Thymus (tissue), 14 donors: Measurements from ENCODE around the gene TUB. TPM values are rescaled to one million over a fixed set of nuclear protein-coding genes. Genes with fewer than 3 reads are reported as not detected.

Experiments used
- DNase-seq, 9 donors: peaks; one replicate each; pipeline ENCODE4 v3.0.0-alpha.2; 2013; ENCODE audit warnings: low spot score in 9 of 9, low read depth in 6 of 9, missing footprints in 1 of 9
- H3K27ac ChIP-seq, 2 donors: one replicate each; pipeline ENCODE4 v1.5.1; 2013; ENCODE audit warnings: control low read depth in 1 of 2, low read depth in 1 of 2, low read length in 1 of 2, mild to moderate bottlenecking in 1 of 2, moderate library complexity in 1 of 2
- H3K27me3 ChIP-seq, 2 donors: one replicate each; pipeline ENCODE4 v1.5.1; 2013; ENCODE audit warnings: low read length in 1 of 2; ENCODE audit not compliant: control insufficient read depth in 2 of 2, insufficient read depth in 1 of 2
- H3K36me3 ChIP-seq, 2 donors: one replicate each; pipeline ENCODE4 v1.5.1; 2013; ENCODE audit warnings: low read length in 1 of 2, mild to moderate bottlenecking in 1 of 2, moderate library complexity in 1 of 2; ENCODE audit not compliant: control insufficient read depth in 2 of 2, insufficient read depth in 2 of 2
- H3K4me1 ChIP-seq, 2 donors: one replicate each; pipeline ENCODE4 v1.5.1; 2013; ENCODE audit warnings: low read length in 2 of 2; ENCODE audit not compliant: control insufficient read depth in 2 of 2, insufficient read depth in 2 of 2
- H3K4me3 ChIP-seq, 2 donors: one replicate each; pipeline ENCODE4 v1.5.1; 2013; ENCODE audit warnings: low read length in 2 of 2, control low read depth in 1 of 2, mild to moderate bottlenecking in 1 of 2
- H3K9me3 ChIP-seq, 2 donors: one replicate each; pipeline ENCODE4 v1.5.1; 2013; ENCODE audit warnings: low read length in 1 of 2, mild to moderate bottlenecking in 1 of 2; ENCODE audit not compliant: control insufficient read depth in 2 of 2, insufficient read depth in 1 of 2
- WGBS: extraction: QIAGEN DNeasy Blood & Tissue Kit; methylation state at CpG from one replicate; pipeline ENCODE4 v1.1.7; 2013; 5-methylcytosine and 5-hydroxymethylcytosine counted together
- long read RNA-seq, 10 donors: transcript quantifications; one replicate each; lab custom pipeline, GENCODE V29; 2026
- polyA plus RNA-seq: library from polyadenylated mRNA; stranded (reverse); fragments of 200-250 nt; gene quantifications from one replicate; pipeline ENCODE4 v1.2.3, GENCODE V29; 2013
- total RNA-seq: library from RNA; stranded (reverse); fragments of 120-200 nt; gene quantifications from one replicate; pipeline ENCODE4 v1.2.4, GENCODE V29; 2013
- donor health status: healthy.

Gene TUB, protein sequence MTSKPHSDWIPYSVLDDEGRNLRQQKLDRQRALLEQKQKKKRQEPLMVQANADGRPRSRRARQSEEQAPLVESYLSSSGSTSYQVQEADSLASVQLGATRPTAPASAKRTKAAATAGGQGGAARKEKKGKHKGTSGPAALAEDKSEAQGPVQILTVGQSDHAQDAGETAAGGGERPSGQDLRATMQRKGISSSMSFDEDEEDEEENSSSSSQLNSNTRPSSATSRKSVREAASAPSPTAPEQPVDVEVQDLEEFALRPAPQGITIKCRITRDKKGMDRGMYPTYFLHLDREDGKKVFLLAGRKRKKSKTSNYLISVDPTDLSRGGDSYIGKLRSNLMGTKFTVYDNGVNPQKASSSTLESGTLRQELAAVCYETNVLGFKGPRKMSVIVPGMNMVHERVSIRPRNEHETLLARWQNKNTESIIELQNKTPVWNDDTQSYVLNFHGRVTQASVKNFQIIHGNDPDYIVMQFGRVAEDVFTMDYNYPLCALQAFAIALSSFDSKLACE
- 2.5 TPM for total RNA-seq
- polyA plus RNA-seq, result 0.80 TPM
- long read RNA-seq, donor 1, result 0 reads
- long read RNA-seq, donor 2, result 0 reads
- long read RNA-seq, donor 3, partial matches to known transcripts, result 0 of 1 reads
- long read RNA-seq, donor 3, other reads (novel, unspliced or antisense), result 0 of 1 reads
- long read RNA-seq, donor 4, result 0 reads
- long read RNA-seq, donor 5, partial matches to known transcripts, result 0 of 1 reads
- long read RNA-seq, donor 5, other reads (novel, unspliced or antisense), result 0 of 1 reads
- long read RNA-seq, donor 6, result 0 reads
- long read RNA-seq, donor 7, partial matches to known transcripts, result 0 of 1 reads
- long read RNA-seq, donor 7, other reads (novel, unspliced or antisense), result 0 of 1 reads
- long read RNA-seq, donor 8, result 0 reads
- long read RNA-seq, donor 9, result 0 reads
- long read RNA-seq, donor 10, partial matches to known transcripts, result 0 of 1 reads
- long read RNA-seq, donor 10, other reads (novel, unspliced or antisense), result 0 of 1 reads

GRCh38 chr11:8080674-8081590 is at the start of gene TUB:
Gene TUB (plus strand): TSS chr11:8081211. CDS start chr11:8081511, 300 bp downstream.
- peak within 1 kb of the TSS; percentile 13 to 37 for H3K4me3 ChIP-seq
- H3K27ac ChIP-seq, result no peak within 1 kb of the TSS
- H3K27me3 ChIP-seq, result peaks cover 34 to 62% of the 10 kb centered on the region in 2 donors
- DNase-seq, result no peak
- 2% methylated on average over 102 of the region's 104 CpGs for WGBS
- H3K36me3 ChIP-seq, result no peaks in the 10 kb centered on the region
- peaks cover 0 to 2% of the 10 kb centered on the region in 2 donors for H3K4me1 ChIP-seq
- no peaks in the 10 kb centered on the region for H3K9me3 ChIP-seq

DNA sequence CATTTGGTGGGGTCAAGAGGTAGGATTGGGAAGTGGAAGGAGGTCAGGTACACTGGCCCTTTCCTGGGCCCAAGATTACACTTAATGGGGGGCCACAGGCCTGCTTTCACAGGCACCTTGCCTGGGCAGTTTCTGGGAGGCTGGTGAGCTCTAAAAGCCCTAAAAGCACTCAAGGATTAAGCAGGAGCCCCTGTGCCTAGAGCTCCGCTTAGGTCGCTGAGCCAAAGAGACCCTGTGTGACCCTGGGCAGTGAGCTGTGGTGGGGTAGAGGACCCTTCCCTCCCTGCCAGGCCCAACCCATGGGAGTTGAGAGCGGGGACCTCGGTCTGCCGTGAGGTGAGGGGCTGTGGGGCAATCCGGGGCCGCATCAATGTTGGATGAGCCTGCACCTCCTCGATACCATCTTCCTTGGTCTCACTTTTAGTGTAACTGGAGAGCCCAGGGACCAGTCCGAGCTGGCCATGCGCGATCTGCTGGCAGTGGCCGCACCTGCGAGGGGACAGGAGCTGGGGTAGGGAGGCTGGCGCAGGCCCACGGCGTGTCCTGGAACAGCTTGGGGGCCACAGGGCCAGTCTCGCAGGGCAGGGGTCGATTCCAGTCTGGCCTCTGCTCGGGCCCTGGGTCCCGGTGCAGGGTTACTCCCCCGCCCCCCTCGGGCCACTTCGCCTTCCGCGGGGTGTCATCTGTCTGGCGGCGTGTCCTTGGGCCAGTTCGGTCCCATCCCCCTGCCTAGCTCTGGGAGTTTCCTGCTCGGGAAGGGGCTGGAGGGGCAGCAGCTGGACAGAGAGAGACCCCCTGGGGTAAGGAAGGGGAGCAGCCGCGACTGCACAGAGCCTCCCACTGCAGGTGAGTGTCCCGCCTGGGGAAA is 49.5 kb upstream of the TUB start:
- H3K27ac ChIP-seq, result no peak overlapping the region
- H3K27me3 ChIP-seq, result peaks cover 0 to 27% of the 10 kb centered on the region in 2 donors
- peaks cover 0 to 5% of the 10 kb centered on the region in 2 donors for H3K4me1 ChIP-seq
- 85% methylated on average over 32 of the region's 32 CpGs for whole genome bisulfite sequencing
- no peaks in the 10 kb centered on the region for H3K9me3 ChIP-seq
- no peaks in the 10 kb centered on the region for H3K36me3 ChIP-seq
- DNase-seq, result no peak
- no peak overlapping the region for H3K4me3 ChIP-seq

DNA sequence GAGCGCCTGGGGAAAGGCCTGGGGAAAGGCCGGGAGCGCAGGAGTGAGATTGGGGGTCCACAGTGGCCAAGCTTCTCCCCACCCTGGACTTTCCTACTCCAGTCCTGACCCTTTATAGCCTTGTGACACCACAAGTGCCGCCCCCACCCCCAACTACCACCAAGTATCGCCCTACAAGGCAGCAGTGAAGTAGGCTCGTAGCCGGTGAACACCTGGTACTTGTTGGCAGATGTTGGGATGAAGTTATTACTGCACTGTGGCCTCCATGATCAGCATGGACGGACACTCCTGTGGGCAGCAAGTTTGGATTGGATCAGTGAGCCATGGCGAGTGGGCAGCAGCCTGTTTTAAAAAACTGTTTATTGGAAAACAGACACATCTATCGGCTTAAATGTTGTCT is 48.9 kb upstream of the TUB start:
- H3K27me3 ChIP-seq, result peaks cover 0 to 27% of the 10 kb centered on the region in 2 donors
- no peak for DNase-seq

GRCh38 chr11:8032576-8033304 is 48.3 kb upstream of the TUB start:
- WGBS, result 33% methylated on average over 20 of the region's 20 CpGs
- H3K27ac ChIP-seq, result no peak overlapping the region
- peaks cover 0 to 27% of the 10 kb centered on the region in 2 donors for H3K27me3 ChIP-seq
- H3K4me3 ChIP-seq, result no peak overlapping the region
- no peak for DNase-seq
- peaks cover 0 to 5% of the 10 kb centered on the region in 2 donors for H3K4me1 ChIP-seq
- H3K36me3 ChIP-seq, result no peaks in the 10 kb centered on the region
- no peaks in the 10 kb centered on the region for H3K9me3 ChIP-seq

More for the DNA sequence above, 48.9 kb upstream of the TUB start:
- peaks cover 0 to 5% of the 10 kb centered on the region in 2 donors for H3K4me1 ChIP-seq
- H3K4me3 ChIP-seq, result no peak overlapping the region
- no peak overlapping the region for H3K27ac ChIP-seq
- 95% methylated on average over 10 of the region's 10 CpGs for WGBS
- no peaks in the 10 kb centered on the region for H3K36me3 ChIP-seq
- no peaks in the 10 kb centered on the region for H3K9me3 ChIP-seq

GRCh38 chr11:8033305-8034105 is 47.5 kb upstream of the TUB start:
- Histone ChIP-seq H3K27me3 (peaks cover 0 to 27% of the 10 kb centered on the region in 2 donors), H3K4me1 (peaks cover 0 to 5% of the 10 kb centered on the region in 2 donors), H3K9me3 (no peaks in the 10 kb centered on the region), H3K27ac (no peak overlapping the region), H3K4me3 (no peak overlapping the region), H3K36me3 (no peaks in the 10 kb centered on the region)
- WGBS, result 52% methylated on average over 19 of the region's 19 CpGs
- DNase-seq, result peak in 5 of 9 donors; percentile 3 to 38 (median 21)

- WGBS, result 90% methylated on average over 3 of the region's 3 CpGs
- no peaks in the 10 kb centered on the region for H3K9me3 ChIP-seq
- H3K4me1 ChIP-seq, result peaks cover 0 to 5% of the 10 kb centered on the region in 2 donors
- no peak overlapping the region for H3K27ac ChIP-seq
- H3K27me3 ChIP-seq, result peaks cover 0 to 27% of the 10 kb centered on the region in 2 donors
- H3K36me3 ChIP-seq, result no peaks in the 10 kb centered on the region
- no peak for DNase-seq
- no peak overlapping the region for H3K4me3 ChIP-seq
Observed at GRCh38 chr11:8034106-8034585, 46.9 kb upstream of the TUB start.

GRCh38 chr11:8034604-8035190 is 46.3 kb upstream of the TUB start:
- Histone ChIP-seq H3K4me1 (peaks cover 0 to 5% of the 10 kb centered on the region in 2 donors), H3K27me3 (peaks cover 0 to 25% of the 10 kb centered on the region in 2 donors), H3K27ac (no peak overlapping the region), H3K9me3 (no peaks in the 10 kb centered on the region), H3K4me3 (no peak overlapping the region), H3K36me3 (no peaks in the 10 kb centered on the region)
- no peak for DNase-seq
- WGBS, result 95% methylated on average over 5 of the region's 5 CpGs
